Subcutaneous abdominal adipose tissue (tissue), 5 donors: Measurements from ENCODE around the gene DCAF8.

ENCODE experiments used
- H3K27ac ChIP-seq: one replicate; pipeline ENCODE4 v1.7.0; 2013; ENCODE audit warnings: low read depth, mild to moderate bottlenecking, inconsistent platforms, low read length, moderate library complexity
- H3K27me3 ChIP-seq, 5 donors: one replicate each; pipeline ENCODE4 v1.7.0; 2013; ENCODE audit warnings: low read length in 5 of 5, inconsistent platforms in 1 of 5; ENCODE audit not compliant: control insufficient read depth in 5 of 5, insufficient read depth in 4 of 5
- H3K36me3 ChIP-seq, 5 donors: one replicate each; pipeline ENCODE4 v1.7.0; 2013; ENCODE audit warnings: low read length in 5 of 5; ENCODE audit not compliant: control insufficient read depth in 5 of 5, insufficient read depth in 5 of 5
- H3K4me1 ChIP-seq, 5 donors: one replicate each; pipeline ENCODE4 v1.7.0; 2013; ENCODE audit warnings: low read length in 5 of 5, mild to moderate bottlenecking in 3 of 5, moderate library complexity in 1 of 5; ENCODE audit not compliant: control insufficient read depth in 5 of 5, insufficient read depth in 5 of 5
- H3K4me3 ChIP-seq, 5 donors: one replicate each; pipeline ENCODE4 v1.7.0; 2013; ENCODE audit warnings: low read length in 5 of 5, low read depth in 1 of 5
- H3K9ac ChIP-seq, 5 donors: one replicate each; pipeline ENCODE4 v1.7.0; 2013; ENCODE audit warnings: low read length in 5 of 5, mild to moderate bottlenecking in 4 of 5, moderate library complexity in 3 of 5
- H3K9me3 ChIP-seq, 5 donors: one replicate each; pipeline ENCODE4 v1.7.0; 2013; ENCODE audit warnings: low read length in 5 of 5; ENCODE audit not compliant: control insufficient read depth in 5 of 5
- donor health status: healthy.
- donor health status: healthy.
- donor health status: healthy.
- donor health status: healthy.
- donor health status: healthy.

DCAF8 gene

GRCh38 chr1:160167580-160167979, 94.8 kb downstream of the DCAF8 start:
- Histone ChIP-seq H3K27me3 (no peaks in the 10 kb centered on the region), H3K4me3 (no peak overlapping the region), H3K9ac (no peak overlapping the region), H3K9me3 (no peaks in the 10 kb centered on the region), H3K4me1 (peaks cover 0 to 35% (median 29%) of the 10 kb centered on the region in 5 donors), H3K36me3 (no peaks in the 10 kb centered on the region), H3K27ac (no peak overlapping the region)

DNA sequence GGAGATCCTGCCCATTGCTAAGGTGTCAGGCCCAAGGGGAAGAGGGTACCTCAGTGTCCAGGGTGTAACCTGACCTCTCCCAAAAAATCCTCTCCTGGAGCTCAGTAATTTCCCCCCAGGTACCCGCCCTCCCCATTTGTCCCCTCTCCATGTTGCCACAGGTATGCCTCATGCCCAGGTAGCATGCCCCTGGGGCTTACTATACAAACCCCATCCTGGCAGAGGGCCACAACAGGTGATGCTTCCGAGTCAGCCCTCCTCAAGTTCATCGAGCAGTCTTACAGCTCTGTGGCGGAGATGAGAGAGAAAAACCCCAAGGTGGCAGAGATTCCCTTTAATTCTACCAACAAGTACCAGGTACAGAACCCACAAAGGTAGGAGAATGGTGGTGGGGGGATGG, 95.3 kb downstream of the DCAF8 start:
- Histone ChIP-seq H3K4me3 (no peak overlapping the region), H3K9me3 (no peaks in the 10 kb centered on the region), H3K4me1 (peaks cover 0 to 37% (median 32%) of the 10 kb centered on the region in 5 donors), H3K9ac (no peak overlapping the region), H3K36me3 (no peaks in the 10 kb centered on the region), H3K27ac (no peak overlapping the region), H3K27me3 (no peaks in the 10 kb centered on the region)

DNA sequence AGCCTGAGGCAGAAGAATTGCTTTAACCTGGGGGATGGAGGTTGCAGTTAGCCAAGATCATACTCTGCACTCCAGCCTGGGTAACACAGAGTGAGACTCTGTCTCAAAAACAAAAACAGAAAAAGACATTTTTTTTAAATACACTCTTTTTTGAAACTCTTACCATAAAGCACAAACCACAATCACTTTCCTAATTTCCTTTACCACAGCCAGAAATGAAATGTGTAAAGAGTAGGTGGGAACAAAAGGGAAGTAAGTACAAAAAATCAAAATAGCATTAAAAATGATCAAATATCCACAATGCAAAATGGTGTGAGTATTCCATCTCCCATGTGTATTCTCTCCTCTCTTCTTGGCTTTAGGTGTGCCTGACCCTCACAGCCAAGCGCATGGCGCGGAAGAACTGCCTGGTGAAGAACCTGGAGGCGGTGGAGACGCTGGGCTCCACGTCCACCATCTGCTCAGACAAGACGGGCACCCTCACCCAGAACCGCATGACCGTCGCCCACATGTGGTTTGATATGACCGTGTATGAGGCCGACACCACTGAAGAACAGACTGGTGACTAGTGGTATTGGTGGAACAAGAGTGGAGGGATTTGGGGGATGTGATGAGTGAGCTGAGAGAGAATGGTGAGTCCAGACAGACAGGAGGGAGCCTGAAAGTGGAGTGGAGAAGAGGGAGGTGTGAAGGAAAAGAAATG, 96.0 kb downstream of the DCAF8 start:
- Histone ChIP-seq H3K27me3 (no peaks in the 10 kb centered on the region), H3K27ac (no peak overlapping the region), H3K9me3 (no peaks in the 10 kb centered on the region), H3K9ac (no peak overlapping the region), H3K36me3 (no peaks in the 10 kb centered on the region), H3K4me3 (no peak overlapping the region), H3K4me1 (peaks cover 0 to 30% (median 25%) of the 10 kb centered on the region in 5 donors)
